ENCODE results near the gene ETV6. TPM values are rescaled to one million over a fixed set of nuclear protein-coding genes. Genes with fewer than 3 reads are reported as not detected.
A peak's percentile ranks its signal among the peaks of the same experiment; 100 is the strongest.

The ETV6 gene
- total and polyA plus RNA-seq, 8 donors, result 5.1 to 31.6 (median 18.2) TPM

DNA sequence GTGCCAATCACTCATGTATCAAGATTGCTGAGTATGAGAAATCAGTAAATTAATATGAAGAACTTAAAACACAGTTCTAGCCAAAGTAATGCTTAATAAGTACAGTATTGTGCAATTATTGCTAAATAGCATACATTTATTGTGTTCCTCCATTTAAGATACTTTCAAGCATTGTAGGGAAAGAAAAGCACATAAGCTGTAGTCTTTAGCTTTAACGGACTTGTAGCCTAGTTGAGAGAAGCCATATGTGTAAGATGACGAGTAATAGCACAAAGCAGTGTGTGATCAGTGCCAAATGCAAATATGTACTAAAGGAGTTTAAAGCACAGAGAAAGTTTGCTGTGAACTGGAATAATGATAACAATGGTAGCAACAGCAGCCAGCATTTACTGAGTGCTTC, 38.1 kb downstream of the ETV6 start:
- ATAC-seq (peak; percentile 64 to 87 (median 74)), DNase-seq (no peak), FAIRE-seq (no peak)
- no peak overlapping the region for H3K27ac ChIP-seq
- no peaks in the 10 kb centered on the region for H3K36me3 ChIP-seq
- TF ChIP-seq, protein P1, sequence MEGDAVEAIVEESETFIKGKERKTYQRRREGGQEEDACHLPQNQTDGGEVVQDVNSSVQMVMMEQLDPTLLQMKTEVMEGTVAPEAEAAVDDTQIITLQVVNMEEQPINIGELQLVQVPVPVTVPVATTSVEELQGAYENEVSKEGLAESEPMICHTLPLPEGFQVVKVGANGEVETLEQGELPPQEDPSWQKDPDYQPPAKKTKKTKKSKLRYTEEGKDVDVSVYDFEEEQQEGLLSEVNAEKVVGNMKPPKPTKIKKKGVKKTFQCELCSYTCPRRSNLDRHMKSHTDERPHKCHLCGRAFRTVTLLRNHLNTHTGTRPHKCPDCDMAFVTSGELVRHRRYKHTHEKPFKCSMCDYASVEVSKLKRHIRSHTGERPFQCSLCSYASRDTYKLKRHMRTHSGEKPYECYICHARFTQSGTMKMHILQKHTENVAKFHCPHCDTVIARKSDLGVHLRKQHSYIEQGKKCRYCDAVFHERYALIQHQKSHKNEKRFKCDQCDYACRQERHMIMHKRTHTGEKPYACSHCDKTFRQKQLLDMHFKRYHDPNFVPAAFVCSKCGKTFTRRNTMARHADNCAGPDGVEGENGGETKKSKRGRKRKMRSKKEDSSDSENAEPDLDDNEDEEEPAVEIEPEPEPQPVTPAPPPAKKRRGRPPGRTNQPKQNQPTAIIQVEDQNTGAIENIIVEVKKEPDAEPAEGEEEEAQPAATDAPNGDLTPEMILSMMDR (IDR thresholded peaks at IDR 0.05), result no peak
- no peak overlapping the region for H3K4me3 ChIP-seq
- intact Hi-C loops (cut with DNase I), result no loop called here
- H3K4me1 ChIP-seq, result peaks cover 7 to 51% (median 17%) of the 10 kb centered on the region in 3 donors
- no peaks in the 10 kb centered on the region for H3K9me3 ChIP-seq
- H3K27me3 ChIP-seq, result no peaks in the 10 kb centered on the region
- WGBS, 2 donors, result 31 to 36% methylated on average over 2 of the region's 2 CpGs

DNA sequence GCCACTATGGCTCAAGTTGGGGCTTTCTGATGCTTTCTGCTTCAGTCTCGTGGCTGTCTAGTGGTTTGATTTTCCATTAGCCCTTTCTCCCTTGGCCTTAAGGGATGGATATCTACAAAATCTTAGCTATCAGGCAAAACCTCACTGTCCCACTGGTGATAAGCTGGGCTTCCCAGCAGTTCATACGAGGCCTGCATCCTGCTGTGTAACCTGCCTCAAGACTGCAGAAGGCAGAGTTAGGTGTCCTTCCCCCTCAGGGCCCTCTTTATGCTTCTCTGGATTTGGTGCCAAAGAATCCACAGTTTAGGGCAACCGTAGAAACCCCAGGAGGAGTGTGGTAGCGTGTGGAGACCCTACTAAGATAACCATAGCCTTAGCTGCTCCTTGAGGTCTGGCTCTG, 38.9 kb downstream of the ETV6 start:
- no peak for FAIRE-seq
- TF ChIP-seq, protein P1 (IDR thresholded peaks at IDR 0.05), result no peak
- no peak for ATAC-seq
- no peak for DNase-seq
- H3K27ac ChIP-seq, result no peak overlapping the region
- H3K4me3 ChIP-seq, result no peak overlapping the region
- intact Hi-C loops (cut with DNase I), result no loop called here
- no peaks in the 10 kb centered on the region for H3K27me3 ChIP-seq
- 65 to 73% methylated on average over 4 of the region's 4 CpGs for WGBS, 2 donors
- H3K36me3 ChIP-seq, result no peaks in the 10 kb centered on the region
- H3K9me3 ChIP-seq, result no peaks in the 10 kb centered on the region
- H3K4me1 ChIP-seq, result peaks cover 7 to 50% (median 17%) of the 10 kb centered on the region in 3 donors

DNA sequence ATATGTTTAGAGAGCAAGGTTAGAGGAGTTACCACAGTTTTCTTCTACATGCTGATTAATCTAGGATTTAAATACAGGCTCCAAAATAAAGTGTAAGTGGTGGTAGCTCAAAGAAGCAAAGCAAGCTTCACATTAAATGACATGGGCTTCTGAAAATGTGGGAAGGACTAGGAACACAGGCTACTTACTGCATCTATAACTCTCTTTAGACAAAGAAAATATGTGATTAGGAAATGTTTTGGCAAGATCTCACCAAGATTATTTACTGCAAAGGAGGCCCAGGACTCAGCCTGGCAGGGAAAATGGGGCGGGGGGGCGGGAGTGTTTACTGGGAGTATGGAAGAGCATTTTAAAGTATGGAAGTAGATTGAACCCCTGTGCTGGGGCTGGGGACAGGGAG, 39.4 kb downstream of the ETV6 start:
- WGBS, 2 donors, result 87 to 95% methylated on average over 2 of the region's 2 CpGs
- DNase-seq (no peak), FAIRE-seq (no peak), ATAC-seq (no peak)
- TF ChIP-seq, protein P1 (IDR thresholded peaks at IDR 0.05), result no peak
- Histone ChIP-seq H3K4me3 (no peak overlapping the region), H3K27ac (no peak overlapping the region), H3K9me3 (no peaks in the 10 kb centered on the region), H3K27me3 (no peaks in the 10 kb centered on the region), H3K36me3 (no peaks in the 10 kb centered on the region), H3K4me1 (peaks cover 7 to 45% (median 14%) of the 10 kb centered on the region in 3 donors)
- intact Hi-C loops (cut with DNase I), result no loop called here

DNA sequence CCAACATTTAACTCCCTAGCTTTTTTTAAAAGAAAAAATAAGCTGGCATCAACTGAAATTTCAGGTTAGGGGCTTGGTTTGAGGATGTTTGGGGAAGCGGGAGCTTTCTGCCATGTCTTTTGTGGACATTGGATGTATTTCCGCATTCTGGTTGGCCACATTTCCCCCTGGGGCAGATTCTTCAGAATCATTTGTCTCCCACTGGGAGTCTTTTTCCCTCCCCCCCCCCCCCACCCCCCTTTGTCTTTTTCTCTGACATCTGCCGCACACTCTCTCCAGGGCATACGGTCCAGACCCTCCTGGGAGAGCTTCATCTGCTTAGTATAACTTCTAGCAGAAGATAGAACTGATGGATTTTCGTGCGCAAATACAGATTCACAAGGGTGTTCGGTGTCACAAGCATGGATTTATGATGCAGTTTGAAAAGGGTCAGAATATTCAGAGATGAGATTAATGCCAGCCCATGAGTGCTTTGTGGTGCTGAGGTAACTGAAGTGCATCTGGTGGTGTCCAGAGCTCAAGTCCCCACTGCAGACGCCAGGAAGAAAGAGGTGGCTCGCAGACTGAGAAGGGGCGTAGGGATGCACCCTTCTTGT, 40.2 kb downstream of the ETV6 start:
- Histone ChIP-seq H3K36me3 (no peaks in the 10 kb centered on the region), H3K27ac (no peak overlapping the region), H3K27me3 (no peaks in the 10 kb centered on the region), H3K9me3 (no peaks in the 10 kb centered on the region), H3K4me3 (no peak overlapping the region), H3K4me1 (peaks cover 7 to 40% (median 9%) of the 10 kb centered on the region in 3 donors)
- FAIRE-seq, result no peak
- DNase-seq, result no peak
- TF ChIP-seq, protein P1 (IDR thresholded peaks at IDR 0.05), result no peak
- ATAC-seq, result no peak
- 93 to 94% methylated on average over 10 of the region's 10 CpGs for WGBS, 2 donors
- intact Hi-C loops (cut with DNase I), result loop anchor here in 1 of 3 donors (5.0 kb wide), 1 partner anchor 32 kb away; no protein-coding TSS in a partner anchor

DNA sequence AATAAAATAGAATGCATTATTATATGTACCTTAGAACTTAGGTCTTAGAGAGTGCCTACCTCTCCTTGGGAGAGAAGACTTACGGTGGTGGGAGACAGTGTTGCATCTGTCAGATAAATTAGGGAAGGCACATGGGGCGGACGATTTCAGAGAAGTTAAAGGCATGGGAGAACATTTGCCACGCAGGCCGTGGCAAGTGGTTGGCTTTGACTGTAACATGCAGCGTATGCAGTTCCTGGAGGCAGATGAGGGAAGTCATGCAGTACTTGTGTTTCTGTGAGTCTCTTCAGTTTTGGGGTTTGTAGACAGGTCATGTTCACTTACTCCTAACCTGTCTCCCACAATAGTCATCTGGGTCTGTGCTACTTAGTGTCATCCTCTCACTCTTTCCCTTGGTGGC, 43.6 kb downstream of the ETV6 start:
- no peak for ATAC-seq

More for the DNA sequence above, 43.6 kb downstream of the ETV6 start:
- intact Hi-C loops (cut with DNase I), result loop anchor here in 1 of 3 donors (5.0 kb wide), 1 partner anchor 36 kb away; no protein-coding TSS in a partner anchor
- DNase-seq (no peak), FAIRE-seq (no peak)
- Histone ChIP-seq H3K27ac (no peak overlapping the region), H3K4me3 (no peak overlapping the region), H3K9me3 (no peaks in the 10 kb centered on the region), H3K36me3 (no peaks in the 10 kb centered on the region), H3K27me3 (no peaks in the 10 kb centered on the region), H3K4me1 (peaks cover 18 to 46% (median 25%) of the 10 kb centered on the region in 3 donors)
- WGBS, 2 donors, result 95 to 97% methylated on average over 6 of the region's 6 CpGs
- TF ChIP-seq, protein P1 (IDR thresholded peaks at IDR 0.05), result no peak
